Measurements from ENCODE around the gene PNPLA6.

Gene PNPLA6

GRCh38 chr19:7554990-7555864 lies 19.7 kb downstream of the PNPLA6 start:
- TF ChIP-seq CTCF (conservative IDR thresholded peaks at IDR 0.05) = no peak
- no peak overlapping the region for H3K27ac ChIP-seq

- no peak overlapping the region for H3K27ac ChIP-seq
- TF ChIP-seq CTCF (conservative IDR thresholded peaks at IDR 0.05) = no peak
Measured at GRCh38 chr19:7556696-7557315, 21.3 kb downstream of the PNPLA6 start.

DNA sequence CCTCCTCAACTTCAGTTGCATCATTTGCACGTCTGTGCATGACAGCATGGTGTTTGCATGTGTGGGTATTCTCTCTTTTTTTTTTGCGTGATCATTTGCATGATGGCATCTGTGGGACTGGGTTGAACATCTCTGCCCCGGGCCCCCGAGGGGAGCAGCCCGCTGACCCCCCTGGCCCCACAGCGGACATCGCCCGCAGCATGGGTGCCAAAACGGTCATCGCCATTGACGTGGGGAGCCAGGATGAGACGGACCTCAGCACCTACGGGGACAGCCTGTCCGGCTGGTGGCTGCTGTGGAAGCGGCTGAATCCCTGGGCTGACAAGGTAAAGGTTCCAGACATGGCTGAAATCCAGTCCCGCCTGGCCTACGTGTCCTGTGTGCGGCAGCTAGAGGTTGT lies 23.1 kb downstream of the PNPLA6 start:
- no peak overlapping the region for H3K27ac ChIP-seq
- no peak for TF ChIP-seq CTCF (conservative IDR thresholded peaks at IDR 0.05)

DNA sequence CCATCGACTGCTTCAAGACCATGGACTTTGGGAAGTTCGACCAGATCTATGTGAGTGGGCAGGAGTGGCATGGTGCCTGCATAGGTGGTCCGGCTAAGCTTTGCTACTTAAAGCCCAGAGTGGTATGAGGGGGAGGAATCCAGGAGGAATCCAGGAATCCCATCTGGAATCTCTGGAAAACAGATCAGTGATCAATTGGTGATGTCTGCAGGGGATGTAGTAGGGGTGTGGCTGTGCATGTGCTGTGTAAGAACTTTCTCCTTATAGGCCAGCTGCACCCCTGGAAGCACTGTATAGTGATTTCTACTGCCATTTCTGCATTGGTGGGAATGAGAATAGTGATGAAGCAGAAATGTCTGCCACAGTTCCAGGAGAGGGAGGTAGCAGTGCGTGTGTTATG lies 23.6 kb downstream of the PNPLA6 start:
- TF ChIP-seq CTCF (conservative IDR thresholded peaks at IDR 0.05) = no peak
- no peak overlapping the region for H3K27ac ChIP-seq

DNA sequence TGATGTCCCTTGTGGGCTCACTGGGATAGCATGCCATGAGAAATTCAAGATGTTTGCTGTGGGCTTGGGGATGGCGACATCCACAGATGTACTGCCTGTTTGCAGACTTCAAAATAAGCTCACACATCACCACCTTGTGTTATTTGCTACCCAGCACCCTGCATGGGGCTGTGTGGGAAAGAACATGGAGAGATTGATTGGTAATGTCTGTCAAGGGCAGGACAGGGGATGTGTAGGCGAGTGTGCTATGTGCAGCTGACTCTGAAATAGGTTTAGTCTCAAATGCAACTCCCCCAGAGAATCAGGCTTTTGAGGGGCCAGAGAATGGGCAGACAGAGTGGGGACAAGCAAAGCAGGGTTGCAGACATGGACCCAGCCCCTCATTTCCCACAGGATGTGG lies 24.7 kb downstream of the PNPLA6 start:
- H3K27ac ChIP-seq = no peak overlapping the region
- TF ChIP-seq CTCF (conservative IDR thresholded peaks at IDR 0.05) = no peak

DNA sequence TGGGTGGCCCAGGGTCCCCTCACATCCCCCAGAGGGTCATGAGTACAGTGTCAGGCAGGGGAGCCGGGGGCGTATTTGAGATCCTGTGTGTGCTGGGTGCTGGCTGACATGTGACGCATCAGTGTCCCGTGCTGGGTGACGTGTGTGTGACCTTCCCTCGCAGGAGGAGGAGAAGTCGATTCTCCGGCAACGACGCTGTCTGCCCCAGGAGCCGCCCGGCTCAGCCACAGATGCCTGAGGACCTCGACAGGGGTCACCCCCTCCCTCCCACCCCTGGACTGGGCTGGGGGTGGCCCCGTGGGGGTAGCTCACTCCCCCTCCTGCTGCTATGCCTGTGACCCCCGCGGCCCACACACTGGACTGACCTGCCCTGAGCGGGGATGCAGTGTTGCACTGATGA lies 25.8 kb downstream of the PNPLA6 start:
- TF ChIP-seq CTCF (conservative IDR thresholded peaks at IDR 0.05) = no peak
- H3K27ac ChIP-seq = no peak overlapping the region

GRCh38 chr19:7562646-7563393 lies 27.3 kb downstream of the PNPLA6 start:
- no peak overlapping the region for H3K27ac ChIP-seq
- TF ChIP-seq CTCF (conservative IDR thresholded peaks at IDR 0.05) = no peak

Data from VCaP (cell line).